ENCODE results near the gene AHNAK.
"Not testable (repeated sequence)": the region's sequence is repeated elsewhere in the genome, so short reads cannot be mapped to it uniquely, and the experiment has no call there.

The AHNAK gene

DNA sequence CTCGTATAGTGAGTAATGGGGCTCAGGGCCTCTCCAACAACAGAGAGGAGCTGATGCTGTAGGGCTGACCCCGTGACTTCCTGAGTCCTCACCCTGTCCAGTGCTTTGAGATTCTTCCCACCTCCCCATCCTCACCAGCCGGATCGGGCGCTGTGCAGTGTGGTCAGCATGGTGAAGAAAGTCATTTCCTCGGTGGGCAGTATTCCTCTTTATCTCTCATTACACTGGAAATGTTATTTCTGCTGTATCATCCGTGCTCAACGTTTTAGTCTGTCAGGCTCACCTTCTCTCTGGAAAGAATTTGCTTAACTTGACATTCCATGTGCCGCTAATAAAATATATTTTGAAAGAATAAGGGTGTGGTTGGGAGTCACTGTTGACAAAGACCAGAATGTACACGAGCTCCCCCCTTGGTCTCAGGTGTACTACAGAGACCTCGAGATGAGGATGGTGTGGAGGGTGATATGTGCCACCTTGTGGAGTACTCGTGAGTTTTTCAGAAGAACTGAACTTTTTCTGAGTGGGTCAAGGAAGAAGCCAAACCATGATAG, 153.5 kb downstream of the AHNAK start:
- TF ChIP-seq CTCF (conservative IDR thresholded peaks at IDR 0.05; ENCODE audit: low read depth, low read length) = no peak
- no peak for DNase-seq (ENCODE audit: low read depth)
- no peak overlapping the region for H3K4me3 ChIP-seq (ENCODE audit: low read length)

- DNase-seq (ENCODE audit: low read depth) = no peak
- no peak for TF ChIP-seq CTCF (conservative IDR thresholded peaks at IDR 0.05; ENCODE audit: low read depth, low read length)
These were observed 154.1 kb downstream of the AHNAK start for GRCh38 chr11:62392506-62392905.

DNA sequence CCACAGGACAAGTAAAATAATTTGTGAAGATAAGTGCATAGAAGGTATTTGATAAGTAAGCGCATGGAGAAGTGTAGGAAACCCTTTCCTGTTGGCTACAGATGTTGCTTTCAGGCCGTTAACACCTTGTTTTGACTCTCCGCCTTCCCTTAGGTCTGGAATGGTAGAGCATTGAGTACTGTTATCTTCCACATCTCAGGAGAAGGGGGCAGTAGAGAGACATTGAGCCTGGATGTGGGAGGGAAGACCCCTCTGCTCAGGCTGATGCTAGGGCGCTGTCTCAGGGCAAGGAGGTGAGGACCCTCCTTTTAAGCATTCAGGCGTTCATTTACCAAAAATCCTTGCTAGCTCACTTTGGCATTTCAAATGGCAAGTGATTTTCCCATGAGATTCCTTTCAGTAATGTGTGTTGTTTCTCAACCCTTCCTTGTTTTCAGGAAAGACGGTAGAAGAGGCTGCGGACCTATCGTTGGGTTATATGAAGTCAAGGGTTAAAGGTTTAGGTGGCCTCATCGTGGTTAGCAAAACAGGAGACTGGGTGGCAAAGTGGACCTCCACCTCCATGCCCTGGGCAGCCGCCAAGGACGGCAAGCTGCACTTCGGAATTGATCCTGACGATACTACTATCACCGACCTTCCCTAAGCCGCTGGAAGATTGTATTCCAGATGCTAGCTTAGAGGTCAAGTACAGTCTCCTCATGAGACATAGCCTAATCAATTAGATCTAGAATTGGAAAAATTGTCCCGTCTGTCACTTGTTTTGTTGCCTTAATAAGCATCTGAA, 154.8 kb downstream of the AHNAK start:
- DNase-seq (ENCODE audit: low read depth) = no peak
- no peak overlapping the region for H3K4me3 ChIP-seq (ENCODE audit: low read length)
- no peak for TF ChIP-seq CTCF (conservative IDR thresholded peaks at IDR 0.05; ENCODE audit: low read depth, low read length)

More at GRCh38 chr11:62392506-62392905, 154.1 kb downstream of the AHNAK start:
- H3K4me3 ChIP-seq (ENCODE audit: low read length) = no peak overlapping the region

DNA sequence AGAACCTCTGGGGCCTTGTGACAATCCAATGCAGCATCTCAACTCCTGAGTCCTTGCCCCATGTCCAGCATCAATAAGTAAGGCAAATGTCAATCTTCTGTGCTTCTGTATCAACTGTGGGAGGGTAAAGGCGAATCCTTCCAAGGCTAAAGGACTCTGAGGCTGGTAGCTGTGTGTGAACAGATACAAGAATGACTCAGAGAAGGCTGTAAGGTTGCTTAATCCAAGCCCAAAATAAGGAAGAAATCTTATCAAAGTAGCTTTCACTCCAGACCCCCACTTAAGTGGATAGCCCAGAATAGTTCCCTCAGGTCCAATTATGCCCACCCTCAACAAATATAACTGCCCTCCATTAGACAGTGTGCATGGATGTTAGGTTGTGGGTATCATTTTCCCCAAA, 155.9 kb downstream of the AHNAK start:
- TF ChIP-seq CTCF (conservative IDR thresholded peaks at IDR 0.05; ENCODE audit: low read depth, low read length) = no peak
- DNase-seq (ENCODE audit: low read depth) = no peak

DNA sequence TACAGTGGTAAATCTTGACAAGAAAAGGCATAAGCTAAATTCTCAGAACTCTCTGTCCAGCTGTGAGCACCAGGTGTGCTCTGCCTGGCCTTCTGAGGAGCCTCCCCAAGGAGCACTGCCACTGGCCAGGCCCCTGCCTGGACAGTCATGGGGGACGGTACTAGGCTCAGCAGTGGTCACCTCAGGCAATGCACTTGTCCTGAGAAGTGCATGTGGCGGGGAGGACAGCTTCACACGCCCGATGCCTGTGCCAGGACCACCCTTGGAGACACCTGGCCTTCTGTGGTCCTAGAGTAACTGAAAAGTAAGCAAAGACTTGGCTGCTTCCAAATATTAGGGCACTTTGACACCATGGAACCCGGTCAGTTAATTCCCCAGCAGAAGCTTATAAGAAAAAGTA, 156.4 kb downstream of the AHNAK start:
- TF ChIP-seq CTCF (conservative IDR thresholded peaks at IDR 0.05; ENCODE audit: low read depth, low read length) = no peak
- DNase-seq (ENCODE audit: low read depth) = no peak

More for the DNA sequence above, 155.9 kb downstream of the AHNAK start:
- no peak overlapping the region for H3K4me3 ChIP-seq (ENCODE audit: low read length)

GRCh38 chr11:62388999-62389398, 157.6 kb downstream of the AHNAK start:
- no peak overlapping the region for H3K4me3 ChIP-seq (ENCODE audit: low read length)
- DNase-seq (ENCODE audit: low read depth) = no peak
- no peak for TF ChIP-seq CTCF (conservative IDR thresholded peaks at IDR 0.05; ENCODE audit: low read depth, low read length)

More for the DNA sequence above, 156.4 kb downstream of the AHNAK start:
- H3K4me3 ChIP-seq (ENCODE audit: low read length) = no peak overlapping the region

DNA sequence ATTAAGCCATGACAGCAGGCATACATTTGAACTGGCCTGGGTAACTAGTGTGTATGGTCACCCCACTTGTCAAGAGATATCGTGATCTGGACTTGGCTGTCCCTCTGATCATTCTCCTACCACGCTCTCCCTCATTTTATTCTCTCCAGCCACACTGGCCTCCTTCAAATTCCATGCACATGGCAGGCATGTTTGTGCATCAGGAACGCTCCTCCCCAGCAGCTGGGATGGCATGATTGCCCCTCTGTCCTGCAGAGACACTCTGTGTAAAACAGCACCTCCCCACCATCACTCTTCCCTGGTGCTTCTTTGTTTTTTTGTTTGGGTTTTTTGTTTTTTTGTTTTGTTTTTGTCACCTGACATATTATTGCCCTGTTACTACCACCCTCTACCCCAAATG, 159.2 kb downstream of the AHNAK start:
- DNase-seq (ENCODE audit: low read depth) = no peak
- no peak for TF ChIP-seq CTCF (conservative IDR thresholded peaks at IDR 0.05; ENCODE audit: low read depth, low read length)

DNA sequence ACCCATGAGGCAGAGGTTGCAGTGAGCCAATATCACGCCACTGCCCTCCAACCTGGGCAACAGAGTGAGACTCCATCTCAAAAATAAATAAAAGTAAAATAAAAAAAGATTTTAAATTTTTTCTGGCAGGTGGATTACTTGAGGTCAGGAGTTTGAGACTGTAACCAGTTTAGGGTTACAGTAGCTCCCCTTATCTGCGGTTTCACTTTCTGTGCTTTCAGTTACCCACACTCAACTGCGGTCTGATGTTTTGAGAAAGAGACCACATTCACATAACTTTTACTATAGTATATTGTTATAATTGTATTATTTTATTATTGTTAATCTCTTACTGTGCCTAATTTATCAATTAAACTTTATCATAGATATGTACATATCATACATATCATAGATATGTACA, 160.5 kb downstream of the AHNAK start:
- not testable (repeated sequence) for H3K4me3 ChIP-seq (ENCODE audit: low read length); DNase-seq (ENCODE audit: low read depth)

More for the DNA sequence above, 159.2 kb downstream of the AHNAK start:
- no peak overlapping the region for H3K4me3 ChIP-seq (ENCODE audit: low read length)

Data from retinal pigment epithelial cell (primary cell).